Effector memory CD4-positive, alpha-beta T cell (primary cell): Measurements from ENCODE around the gene IL17RD.
"Not testable (repeated sequence)": the region's sequence is repeated elsewhere in the genome, so short reads cannot be mapped to it uniquely, and the experiment has no call there.

ENCODE experiments used
- DNase-seq, 3 donors: peaks; one replicate each; pipeline ENCODE4 v3.0.0-alpha.2; 2020
- H3K27ac ChIP-seq: 2 replicates; pipeline ENCODE4 v1.7.0; 2013; ENCODE audit warnings: mild to moderate bottlenecking, low read length, moderate library complexity; ENCODE audit not compliant: insufficient read depth, poor library complexity, severe bottlenecking
- H3K27me3 ChIP-seq: replicated peaks from 2 replicates; pipeline ENCODE4 v1.7.0; 2013; ENCODE audit warnings: mild to moderate bottlenecking, low read length; ENCODE audit not compliant: insufficient read depth, control insufficient read depth, poor library complexity, severe bottlenecking
- H3K36me3 ChIP-seq: 2 replicates; pipeline ENCODE4 v1.7.0; 2013; ENCODE audit warnings: mild to moderate bottlenecking, low read length, moderate library complexity; ENCODE audit not compliant: control insufficient read depth, insufficient read depth
- H3K4me1 ChIP-seq: 2 replicates; pipeline ENCODE4 v1.7.0; 2013; ENCODE audit warnings: low read length, mild to moderate bottlenecking; ENCODE audit not compliant: control insufficient read depth, insufficient read depth, poor library complexity, severe bottlenecking
- H3K4me3 ChIP-seq: 2 replicates; pipeline ENCODE4 v1.7.0; 2013; ENCODE audit warnings: low read length, low read depth, mild to moderate bottlenecking; ENCODE audit not compliant: insufficient read depth, poor library complexity, severe bottlenecking
- H3K9me3 ChIP-seq: 2 replicates; pipeline ENCODE4 v1.7.0; 2013; ENCODE audit warnings: mild to moderate bottlenecking, low read length, moderate library complexity; ENCODE audit not compliant: control insufficient read depth

IL17RD gene

GRCh38 chr3:57085211-57085610, 79.9 kb downstream of the IL17RD start:
- H3K27me3 ChIP-seq = no peaks in the 10 kb centered on the region
- H3K4me3 ChIP-seq = no peak overlapping the region
- no peaks in the 10 kb centered on the region for H3K9me3 ChIP-seq
- no peak overlapping the region for H3K27ac ChIP-seq
- no peaks in the 10 kb centered on the region for H3K36me3 ChIP-seq
- no peak for DNase-seq
- no peaks in the 10 kb centered on the region for H3K4me1 ChIP-seq

DNA sequence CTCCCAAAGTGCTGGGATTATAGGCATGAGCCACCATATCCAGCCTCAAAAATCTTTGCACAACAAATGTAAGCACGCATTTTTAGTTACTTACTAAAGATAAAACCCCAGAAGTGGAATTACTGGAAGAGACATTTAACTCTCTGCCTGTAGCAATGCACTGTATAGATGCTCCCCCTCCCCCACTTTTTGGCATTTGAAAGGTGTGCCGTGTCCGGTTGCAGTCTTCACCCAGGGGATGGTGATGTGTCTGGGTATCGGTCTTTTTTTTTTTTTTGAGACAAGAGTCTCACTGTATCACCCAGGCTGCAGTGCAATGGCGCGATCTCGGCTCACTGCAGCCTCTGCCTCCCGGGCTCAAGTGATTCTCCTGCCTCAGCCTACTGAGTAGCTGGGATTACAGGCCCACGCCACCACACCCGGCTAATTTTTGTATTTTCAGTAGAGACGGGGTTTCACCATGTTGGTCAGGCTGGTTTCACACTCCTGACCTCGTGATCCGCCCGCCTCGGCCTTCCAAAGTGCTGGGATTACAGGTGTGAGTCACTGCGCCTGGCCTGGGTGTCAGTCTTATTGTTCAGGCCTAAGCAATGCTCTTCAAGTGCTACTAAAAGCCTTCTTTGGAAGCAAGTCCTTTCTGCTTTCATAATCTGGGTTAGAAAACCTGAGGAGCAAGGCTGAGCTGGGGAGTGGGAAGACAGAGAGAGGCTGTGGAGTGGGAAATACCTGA, 81.7 kb downstream of the IL17RD start:
- not testable (repeated sequence) for H3K9me3 ChIP-seq, H3K4me3 ChIP-seq, H3K27me3 ChIP-seq, H3K36me3 ChIP-seq, H3K27ac ChIP-seq, DNase-seq, H3K4me1 ChIP-seq

DNA sequence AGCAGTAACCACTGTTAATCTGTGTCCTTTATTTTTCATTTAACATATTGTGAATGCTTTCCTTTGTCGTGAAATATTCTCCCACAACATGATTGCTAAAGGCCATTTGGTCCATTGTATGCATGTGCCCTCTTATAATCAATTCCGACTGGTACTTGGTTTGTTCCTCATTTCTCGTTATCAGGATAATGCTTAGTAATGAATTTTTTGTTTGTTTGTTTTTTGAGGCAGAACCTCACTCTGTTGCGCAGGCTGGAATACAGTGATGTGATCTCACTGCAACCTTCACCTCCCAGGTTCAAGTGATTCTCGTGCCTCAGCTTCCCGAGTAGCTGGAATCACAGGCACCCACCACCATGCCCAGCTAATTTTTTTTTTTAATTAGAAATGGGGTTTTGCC, 82.7 kb downstream of the IL17RD start:
- DNase-seq = no peak
- Histone ChIP-seq H3K4me1 (peaks cover 10% of the 10 kb centered on the region), H3K27me3 (peaks cover 11% of the 10 kb centered on the region), H3K9me3 (no peaks in the 10 kb centered on the region), H3K4me3 (no peak overlapping the region), H3K27ac (no peak overlapping the region), H3K36me3 (no peaks in the 10 kb centered on the region)

DNA sequence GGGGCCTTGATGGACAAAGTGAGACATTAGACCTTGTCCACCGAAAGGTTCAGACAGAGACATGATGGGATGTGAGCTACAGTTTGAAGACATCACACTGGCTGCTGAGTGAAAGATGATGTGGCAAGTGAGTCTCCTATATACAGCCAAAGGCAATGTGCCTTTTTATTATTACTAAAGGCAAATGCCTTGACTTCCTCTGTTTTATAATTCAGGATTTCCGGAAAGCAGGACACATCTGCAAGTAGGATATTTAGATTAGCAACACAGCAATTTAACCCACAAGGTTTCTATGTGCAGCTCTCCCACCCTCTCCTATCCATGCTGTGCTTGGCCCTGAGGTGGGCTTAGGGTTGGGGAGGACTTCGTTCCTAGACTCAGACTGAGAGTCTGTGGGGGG, 84.0 kb downstream of the IL17RD start:
- Histone ChIP-seq H3K9me3 (no peaks in the 10 kb centered on the region), H3K27ac (no peak overlapping the region), H3K27me3 (peaks cover 11% of the 10 kb centered on the region), H3K4me1 (peaks cover 10% of the 10 kb centered on the region), H3K4me3 (no peak overlapping the region), H3K36me3 (no peaks in the 10 kb centered on the region)
- DNase-seq = no peak

GRCh38 chr3:57080171-57080570, 85.0 kb downstream of the IL17RD start:
- Histone ChIP-seq H3K27ac (no peak overlapping the region), H3K36me3 (no peaks in the 10 kb centered on the region), H3K27me3 (peaks cover 12% of the 10 kb centered on the region), H3K4me3 (no peak overlapping the region), H3K4me1 (peaks cover 10% of the 10 kb centered on the region), H3K9me3 (no peaks in the 10 kb centered on the region)
- no peak for DNase-seq

- Histone ChIP-seq H3K9me3 (no peaks in the 10 kb centered on the region), H3K36me3 (no peaks in the 10 kb centered on the region), H3K4me1 (peaks cover 10% of the 10 kb centered on the region), H3K4me3 (peak overlapping the region; percentile 75), H3K27ac (no peak overlapping the region), H3K27me3 (peaks cover 16% of the 10 kb centered on the region)
- no peak for DNase-seq
These were observed 85.7 kb downstream of the IL17RD start for GRCh38 chr3:57079474-57079831.

DNA sequence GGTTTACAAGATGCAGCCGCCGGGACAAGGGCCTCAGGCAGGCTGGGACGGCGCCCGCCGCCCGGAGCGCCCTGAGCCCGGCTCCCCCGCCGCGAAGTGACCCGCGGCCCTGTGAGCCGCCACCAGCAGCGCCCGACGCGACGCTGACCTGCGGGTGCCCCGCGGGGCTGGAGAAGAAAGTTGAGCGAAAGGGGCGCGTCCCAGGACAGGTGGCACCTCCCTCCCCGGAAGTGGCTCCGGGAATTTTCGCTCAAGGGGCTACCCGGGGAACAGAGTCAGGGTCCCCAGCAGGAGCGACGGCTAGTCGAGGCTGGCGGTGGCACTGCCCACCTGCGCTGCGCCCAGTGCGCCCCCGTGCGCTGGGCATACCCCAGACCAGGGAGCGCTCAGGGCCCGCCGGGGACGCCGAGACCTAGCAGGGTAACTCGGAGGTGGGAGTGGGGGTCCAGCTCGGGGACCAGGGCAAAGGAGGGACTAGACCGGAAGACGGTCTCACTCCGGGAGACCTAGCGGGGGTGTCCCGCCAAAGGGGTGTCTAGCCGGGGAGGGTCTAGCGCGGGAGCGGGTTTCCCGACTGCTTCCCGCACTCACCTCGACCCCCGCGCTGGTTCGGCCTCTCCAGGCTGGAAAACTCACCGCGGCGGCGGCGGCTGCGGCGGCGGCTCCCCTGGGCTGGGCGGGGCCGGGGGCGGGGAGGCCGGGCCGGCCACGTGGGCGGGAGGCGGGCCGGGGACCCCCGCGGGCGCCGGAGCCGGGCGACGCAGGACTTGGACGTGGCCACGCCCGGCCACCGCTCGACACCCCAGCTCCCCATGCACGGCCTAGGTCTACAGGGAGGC, 86.3 kb downstream of the IL17RD start:
- Histone ChIP-seq H3K27ac (no peak overlapping the region), H3K27me3 (peaks cover 16% of the 10 kb centered on the region), H3K4me3 (peak overlapping the region; percentile 75), H3K4me1 (peaks cover 10% of the 10 kb centered on the region), H3K36me3 (no peaks in the 10 kb centered on the region), H3K9me3 (no peaks in the 10 kb centered on the region)
- DNase-seq = no peak

DNA sequence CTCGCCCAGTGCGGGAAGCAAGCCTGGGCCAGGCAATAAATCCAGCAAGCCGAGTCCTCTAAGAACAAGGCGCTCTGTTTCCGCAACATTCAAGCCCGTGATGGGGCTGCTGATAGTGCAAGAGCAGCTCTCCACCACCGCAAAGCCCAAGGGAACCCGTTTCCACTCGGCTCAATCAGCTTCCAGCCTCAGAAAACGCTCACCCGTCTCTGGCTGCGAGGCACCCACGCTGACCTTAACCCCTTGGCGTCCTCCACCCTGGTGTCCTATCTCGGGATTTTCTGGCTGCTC, 86.9 kb downstream of the IL17RD start:
- peaks cover 16% of the 10 kb centered on the region for H3K27me3 ChIP-seq
- H3K36me3 ChIP-seq = no peaks in the 10 kb centered on the region
- peak overlapping the region; percentile 75 for H3K4me3 ChIP-seq
- no peak for DNase-seq
- H3K27ac ChIP-seq = no peak overlapping the region
- peaks cover 10% of the 10 kb centered on the region for H3K4me1 ChIP-seq
- no peaks in the 10 kb centered on the region for H3K9me3 ChIP-seq

DNA sequence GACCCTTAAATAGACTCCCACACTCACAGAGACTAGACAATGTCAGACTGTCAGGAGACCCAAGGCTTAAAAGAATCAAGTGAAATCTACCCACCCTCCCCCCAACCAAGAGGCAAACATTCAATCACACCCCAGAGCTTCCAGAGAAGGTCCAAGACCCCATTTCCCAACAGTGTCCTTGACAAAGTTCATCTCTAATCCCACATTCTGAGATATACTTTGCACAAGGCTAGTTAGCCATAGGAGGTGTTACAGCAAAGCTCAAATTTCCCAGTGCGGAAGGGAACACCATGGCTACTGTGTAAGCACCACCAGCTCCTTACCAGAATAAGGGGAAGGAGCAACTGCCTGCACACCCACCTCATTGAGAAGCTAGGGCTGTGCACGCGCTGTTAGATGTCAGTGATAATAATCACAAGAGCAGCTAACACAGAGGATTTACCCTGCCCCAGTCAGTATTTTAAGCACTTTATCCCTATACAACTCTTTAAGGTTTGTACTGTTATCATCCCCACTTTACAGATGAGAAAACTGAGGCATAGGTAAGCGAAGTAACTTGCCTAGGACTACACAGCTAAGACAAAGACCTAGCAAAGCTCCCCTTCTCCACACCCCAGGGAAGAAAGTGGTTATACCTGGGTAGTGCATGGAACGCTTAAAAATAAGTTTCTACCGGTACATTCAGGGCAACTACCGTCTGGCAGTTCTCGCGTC, 87.4 kb downstream of the IL17RD start:
- Histone ChIP-seq H3K27ac (no peak overlapping the region), H3K9me3 (no peaks in the 10 kb centered on the region), H3K36me3 (no peaks in the 10 kb centered on the region), H3K4me3 (peak overlapping the region; percentile 75), H3K4me1 (peaks cover 10% of the 10 kb centered on the region), H3K27me3 (peaks cover 16% of the 10 kb centered on the region)
- no peak for DNase-seq

DNA sequence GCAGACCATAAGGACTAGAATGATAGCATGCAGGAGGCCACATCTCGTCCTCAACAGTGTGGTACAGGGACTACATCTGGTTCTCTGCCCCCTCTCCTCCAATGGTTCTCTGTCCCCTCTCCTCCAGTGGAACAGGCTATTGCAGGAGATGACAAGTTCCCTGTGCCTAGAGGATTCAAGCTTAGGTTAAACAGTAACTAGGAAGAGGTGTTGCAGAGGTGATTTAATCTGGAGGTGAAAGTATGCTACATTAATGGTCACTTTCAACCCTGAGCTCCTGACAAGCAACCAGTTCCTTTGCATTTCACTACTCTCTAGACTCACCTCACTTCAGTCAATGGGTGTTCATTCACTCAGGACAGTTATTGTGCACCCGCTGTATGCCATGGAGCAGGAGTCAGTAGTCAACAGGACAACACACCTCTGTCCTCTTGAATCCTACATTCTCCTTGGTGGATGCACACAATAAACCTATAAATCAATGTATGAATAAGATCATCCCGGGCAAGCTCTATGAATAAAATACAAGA, 88.7 kb downstream of the IL17RD start:
- Histone ChIP-seq H3K4me3 (no peak overlapping the region), H3K4me1 (peaks cover 10% of the 10 kb centered on the region), H3K27ac (no peak overlapping the region), H3K9me3 (no peaks in the 10 kb centered on the region), H3K27me3 (peaks cover 16% of the 10 kb centered on the region), H3K36me3 (no peaks in the 10 kb centered on the region)
- no peak for DNase-seq
